HepG2 (cell line): Measurements from ENCODE around the gene PLAGL2. TPM values are rescaled to one million over a fixed set of nuclear protein-coding genes. Genes with fewer than 3 reads are reported as not detected.

Experiments
- BCLAF1 ChIP-seq: fragments of 450-650 bp; IDR thresholded peaks from 2 replicates; pipeline ENCODE4 v1.6.1; 2017; ENCODE audit warnings: mild to moderate bottlenecking
- ESRRA ChIP-seq: sonication (generic); formaldehyde crosslinking; IDR thresholded peaks from 2 replicates; pipeline ENCODE4 v1.5.1; 2020; ENCODE audit warnings: mild to moderate bottlenecking, low read depth, missing genetic modification reagents
- FOXO4 ChIP-seq: sonication (generic); formaldehyde crosslinking; conservative IDR thresholded peaks from 2 replicates; pipeline ENCODE4 v1.8.1; 2023; ENCODE audit warnings: missing genetic modification reagents
- JARID2 ChIP-seq: sonication (generic); formaldehyde crosslinking; IDR thresholded peaks from 2 replicates; pipeline ENCODE4 v1.8.1; 2023; ENCODE audit warnings: missing genetic modification reagents, inconsistent platforms; ENCODE audit not compliant: insufficient replicate concordance
- JUNB ChIP-seq: sonication (generic); formaldehyde crosslinking; IDR thresholded peaks from 2 replicates; pipeline ENCODE4 v1.8.0; 2022; ENCODE audit warnings: missing genetic modification reagents, mild to moderate bottlenecking, borderline replicate concordance
- KAT8 ChIP-seq: IDR thresholded peaks from 2 replicates; pipeline ENCODE4 v1.6.1; 2016; ENCODE audit warnings: missing genetic modification reagents, missing compliant biosample characterization
- REXO4 ChIP-seq: sonication (generic); formaldehyde crosslinking; IDR thresholded peaks from 2 replicates; pipeline ENCODE4 v1.8.0; 2022; ENCODE audit warnings: missing genetic modification reagents, mild to moderate bottlenecking, borderline replicate concordance
- SCMH1 ChIP-seq: sonication (generic); formaldehyde crosslinking; IDR thresholded peaks from 2 replicates; pipeline ENCODE4 v1.9.0; 2021; ENCODE audit warnings: missing genetic modification reagents, mild to moderate bottlenecking, borderline replicate concordance
- THAP7 ChIP-seq: sonication (generic); formaldehyde crosslinking; IDR thresholded peaks from 2 replicates; pipeline ENCODE4 v1.8.1; 2023; ENCODE audit warnings: mild to moderate bottlenecking, missing genetic modification reagents
- TP53 ChIP-seq: sonication (generic); formaldehyde crosslinking; conservative IDR thresholded peaks from 2 replicates; pipeline ENCODE4 v1.4.0; 2020; ENCODE audit warnings: missing genetic modification reagents
- ZFP36L2 ChIP-seq: sonication (generic); formaldehyde crosslinking; IDR thresholded peaks from 2 replicates; pipeline ENCODE4 v1.4.0; 2020; ENCODE audit warnings: missing genetic modification reagents
- ZNF407 ChIP-seq: sonication (generic); formaldehyde crosslinking; IDR thresholded peaks from one replicate; pipeline ENCODE4 v1.5.1; 2020; ENCODE audit warnings: mild to moderate bottlenecking, missing genetic modification reagents; ENCODE audit errors: not compliant biosample characterization
- ZNF781 ChIP-seq: sonication (generic); formaldehyde crosslinking; IDR thresholded peaks from 2 replicates; pipeline ENCODE4 v1.5.1; 2020; ENCODE audit warnings: borderline replicate concordance, mild to moderate bottlenecking, missing genetic modification reagents; ENCODE audit errors: not compliant biosample characterization
- ZZZ3 ChIP-seq: sonication (generic); formaldehyde crosslinking; IDR thresholded peaks from 2 replicates; pipeline ENCODE4 v1.4.0; 2020; ENCODE audit warnings: missing genetic modification reagents, mild to moderate bottlenecking, borderline replicate concordance
- polyA plus RNA-seq, 8 experiments: library from polyadenylated mRNA; depleted of rRNA in 3 of 8; stranded (reverse) in 7 of 8; unstranded in 1 of 8; fragments of >200 nt; fragmentation: Illumina TruSeq in 4 of 8; extraction: Trizol in 4 of 8; gene quantifications; 2 replicates each; pipeline versions ENCODE4 v1.2.1 to v1.2.3, GENCODE V29; 2011 to 2016; ENCODE audit warnings: low read depth in 4 of 8, missing spikeins in 1 of 8, mixed read lengths in 1 of 8; ENCODE audit not compliant: insufficient read depth in 1 of 8
- total RNA-seq, 5 experiments: library from RNA; depleted of rRNA; stranded (reverse); fragments of >200 nt; fragmentation: Illumina TruSeq; extraction: Trizol; gene quantifications; 2 replicates each; pipeline ENCODE4 v1.2.3, GENCODE V29; 2016; ENCODE audit warnings: low read depth in 1 of 5

Gene PLAGL2
- total and polyA plus RNA-seq, 2 of the 13 experiments (the other 11 are each of a cell fraction or from before 2014, with no cell fraction given) = 15.2 to 15.3 TPM

- no peak for TF ChIP-seq BCLAF1
- TF ChIP-seq ZZZ3 (CRISPR knock-in tag) = no peak
- TF ChIP-seq TP53 = 0 out of 2 replicates have a peak, but pooled peaks have one; percentile 62
- TF ChIP-seq ESRRA (CRISPR knock-in tag) = no peak; the same call in none of the 2 replicates
- TF ChIP-seq ZNF407 (CRISPR knock-in tag) = peak; percentile 37
- TF ChIP-seq ZFP36L2 (CRISPR knock-in tag) = no peak
- TF ChIP-seq REXO4 (CRISPR knock-in tag) = no peak
- TF ChIP-seq THAP7 (CRISPR knock-in tag) = peak; percentile 85; the same call in 1 of the 2 replicates
- TF ChIP-seq JUNB = no peak
- peak; percentile 75 for TF ChIP-seq KAT8 (CRISPR knock-in tag)
- TF ChIP-seq JARID2 (CRISPR knock-in tag) = peak; percentile 69
- no peak for TF ChIP-seq SCMH1
- peak; percentile 49; the same call in 1 of the 2 replicates for TF ChIP-seq FOXO4 (CRISPR knock-in tag)
- TF ChIP-seq ZNF781 = peak; percentile 92
Measured at GRCh38 chr20:32207626-32208498, at the start of gene PLAGL2, which contains the start of gene POFUT1 (continued).
